Type B pancreatic cell (in vitro differentiated cells): ENCODE data around the gene MYBPC3. TPM values are rescaled to one million over a fixed set of nuclear protein-coding genes. Genes with fewer than 3 reads are reported as not detected.

Experiments used
- DNase-seq: peaks from one replicate; pipeline ENCODE4 v3.0.0; 2021; ENCODE audit warnings: mixed read lengths; ENCODE audit not compliant: unreplicated experiment; ENCODE audit errors: extremely low spot score
- H3K27ac Mint-ChIP-seq: 2 replicates; pipeline ENCODE4 v1.8.0; 2021; ENCODE audit warnings: mild to moderate bottlenecking, mixed read lengths
- H3K27me3 Mint-ChIP-seq: 2 replicates; pipeline ENCODE4 v1.8.0; 2021; ENCODE audit warnings: mixed read lengths
- H3K36me3 Mint-ChIP-seq: 2 replicates; pipeline ENCODE4 v1.8.0; 2021; ENCODE audit warnings: mixed read lengths
- H3K4me1 Mint-ChIP-seq: one replicate; pipeline ENCODE4 v1.8.0; 2021; ENCODE audit warnings: mixed read lengths; ENCODE audit not compliant: unreplicated experiment
- H3K4me3 Mint-ChIP-seq: 2 replicates; pipeline ENCODE4 v1.8.0; 2021; ENCODE audit warnings: mild to moderate bottlenecking, mixed read lengths
- H3K9me3 Mint-ChIP-seq: 2 replicates; pipeline ENCODE4 v1.8.0; 2021; ENCODE audit warnings: mixed read lengths
- CTCF ChIP-seq: fragments of 200-600 bp; sonication (generic); conservative IDR thresholded peaks from 2 replicates; pipeline ENCODE4 v1.5.0; 2021; ENCODE audit warnings: antibody characterized with exemption, mild to moderate bottlenecking
- total RNA-seq: library from RNA; stranded (reverse); gene quantifications from 2 replicates; pipeline ENCODE4 v1.2.1, GENCODE V29; 2021; ENCODE audit warnings: low replicate concordance

The MYBPC3 gene
- total RNA-seq, 1 donor from 2014 or later, result 1.8 TPM

DNA sequence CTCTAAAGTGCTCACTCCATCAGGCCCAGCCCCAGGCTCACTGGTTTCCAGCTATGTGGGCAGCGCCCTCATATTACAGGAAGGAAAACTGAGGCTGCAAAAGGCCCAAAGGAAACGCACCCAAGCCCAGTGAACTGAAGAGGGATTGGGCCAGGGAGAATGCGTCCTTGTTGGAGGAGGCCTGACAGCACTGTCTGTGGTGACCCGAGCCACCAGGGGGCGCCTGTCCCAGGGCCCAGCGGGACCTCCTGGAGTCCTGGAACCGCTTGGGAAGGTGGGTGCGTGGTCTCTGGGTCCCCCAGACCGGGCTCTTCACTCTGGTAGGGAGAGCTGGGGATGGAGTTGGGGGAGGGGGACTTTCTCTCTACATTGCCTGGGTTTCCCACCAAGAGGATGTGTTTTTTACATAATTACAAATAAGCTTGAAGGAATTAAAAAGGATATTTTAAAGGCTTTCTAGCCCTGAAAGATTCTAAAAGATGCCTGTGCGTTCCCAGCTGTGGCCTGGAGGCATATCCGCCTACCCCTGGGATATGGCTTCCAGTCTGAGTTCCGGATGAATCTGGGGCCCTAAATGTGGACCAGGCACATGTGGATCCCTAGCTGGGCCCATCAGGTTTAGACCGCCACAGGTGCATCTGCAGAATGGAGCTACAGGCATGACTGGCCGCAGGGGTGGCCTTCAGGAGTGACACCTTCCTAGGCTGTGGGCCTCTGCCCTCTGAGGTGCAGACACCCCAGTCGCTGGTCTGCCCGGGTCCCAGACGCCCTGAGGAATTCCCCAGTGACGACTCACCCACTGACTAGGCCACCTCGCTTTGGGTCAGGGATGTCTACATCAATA, 21.6 kb upstream of the MYBPC3 start:
- H3K9me3 Mint-ChIP-seq, result no peaks in the 10 kb centered on the region
- no peak overlapping the region for H3K27ac Mint-ChIP-seq
- H3K4me1 Mint-ChIP-seq, result no peaks in the 10 kb centered on the region
- no peaks in the 10 kb centered on the region for H3K36me3 Mint-ChIP-seq
- no peak overlapping the region for H3K4me3 Mint-ChIP-seq
- no peaks in the 10 kb centered on the region for H3K27me3 Mint-ChIP-seq
- DNase-seq, result peak; percentile 83
- TF ChIP-seq CTCF, result peak; percentile 96

DNA sequence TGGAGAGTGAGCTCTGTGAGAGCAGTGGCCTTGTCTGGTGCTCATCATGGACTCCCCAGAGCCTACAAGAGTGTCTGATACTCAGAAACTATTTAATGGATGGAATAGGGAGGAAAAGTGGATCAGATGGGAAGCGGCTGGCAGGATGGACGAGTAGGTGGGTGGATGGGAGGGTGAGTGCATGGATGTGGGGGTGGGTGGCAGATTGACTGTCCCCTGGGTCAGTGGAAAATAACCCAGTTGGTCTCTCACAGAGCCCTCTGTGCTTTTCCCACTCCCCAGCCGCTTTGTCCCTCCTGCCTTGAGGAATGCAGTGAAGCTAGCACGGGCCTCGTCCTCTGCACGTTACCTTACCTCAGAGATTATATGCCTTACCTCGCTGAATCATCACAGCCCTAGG, 19.9 kb upstream of the MYBPC3 start:
- Mint-ChIP-seq H3K4me3 (no peak overlapping the region), H3K27ac (peak overlapping the region; percentile 75), H3K4me1 (no peaks in the 10 kb centered on the region), H3K36me3 (no peaks in the 10 kb centered on the region), H3K9me3 (no peaks in the 10 kb centered on the region), H3K27me3 (peaks cover 3% of the 10 kb centered on the region)
- no peak for TF ChIP-seq CTCF
- no peak for DNase-seq

DNA sequence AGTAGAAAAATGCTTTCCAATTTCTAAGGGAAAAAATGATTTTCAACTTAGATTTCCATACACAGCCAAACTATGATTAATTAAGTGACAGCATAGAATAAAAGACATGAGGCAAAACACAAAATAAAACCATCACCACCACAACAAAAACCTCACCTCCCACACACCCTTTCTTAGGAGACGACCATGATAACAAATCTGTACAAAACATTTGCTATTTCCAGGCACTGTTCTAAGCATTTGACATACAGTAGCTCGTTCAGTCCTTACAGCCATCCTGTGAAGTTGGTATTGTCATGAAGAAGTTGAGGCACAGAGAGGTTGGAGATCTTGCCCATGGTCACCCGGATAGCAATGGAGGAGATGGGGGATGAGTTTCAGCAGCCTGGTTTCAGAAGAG, 17.2 kb upstream of the MYBPC3 start:
- Mint-ChIP-seq H3K27me3 (peaks cover 3% of the 10 kb centered on the region), H3K4me3 (no peak overlapping the region), H3K27ac (no peak overlapping the region), H3K9me3 (no peaks in the 10 kb centered on the region), H3K4me1 (no peaks in the 10 kb centered on the region), H3K36me3 (no peaks in the 10 kb centered on the region)
- no peak for TF ChIP-seq CTCF
- DNase-seq, result no peak

DNA sequence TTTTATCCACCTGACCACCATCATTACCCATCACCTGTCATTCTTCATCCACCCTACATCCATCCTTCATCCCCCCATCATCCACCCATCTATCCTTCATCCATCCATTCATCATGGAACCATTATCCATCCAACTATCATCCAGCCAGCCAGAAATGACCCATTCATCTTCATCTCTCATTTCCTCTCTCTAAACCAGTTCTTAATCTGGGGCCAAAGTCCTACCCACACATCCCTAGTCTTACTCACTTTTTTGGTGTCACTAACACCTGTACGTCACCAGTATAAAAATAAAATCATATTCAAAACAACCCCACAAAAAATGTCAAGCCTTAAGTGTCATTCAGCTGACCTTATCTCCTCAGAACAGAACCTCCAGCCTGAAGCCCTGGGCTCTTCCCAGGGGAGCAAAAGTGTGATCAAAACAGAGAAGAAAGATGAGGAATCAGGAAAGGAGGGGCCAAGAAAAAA, 13.6 kb upstream of the MYBPC3 start:
- no peaks in the 10 kb centered on the region for H3K36me3 Mint-ChIP-seq
- H3K4me1 Mint-ChIP-seq, result no peaks in the 10 kb centered on the region
- no peaks in the 10 kb centered on the region for H3K9me3 Mint-ChIP-seq
- no peak overlapping the region for H3K27ac Mint-ChIP-seq
- no peak for TF ChIP-seq CTCF
- no peak overlapping the region for H3K4me3 Mint-ChIP-seq
- DNase-seq, result no peak
- H3K27me3 Mint-ChIP-seq, result peaks cover 3% of the 10 kb centered on the region

DNA sequence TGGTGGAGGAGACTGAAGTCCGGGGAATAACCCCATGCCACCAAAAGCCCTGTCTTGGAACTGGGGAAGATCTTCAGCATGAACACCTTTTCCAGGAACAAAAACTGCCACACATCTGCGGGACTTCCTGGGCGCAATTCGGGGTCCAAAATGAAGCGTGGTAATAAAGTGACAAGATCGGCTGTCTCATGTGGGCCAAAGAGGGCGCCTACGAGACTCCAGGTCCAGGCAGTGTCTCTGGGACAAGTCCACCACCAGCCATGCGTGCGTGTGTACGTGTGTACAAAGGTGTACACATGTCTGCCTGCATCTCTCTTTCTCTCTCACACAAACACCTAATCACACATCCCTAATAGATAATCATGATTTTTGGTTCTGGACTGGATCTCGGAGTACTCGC, 8.9 kb upstream of the MYBPC3 start:
- TF ChIP-seq CTCF, result no peak
- no peak for DNase-seq
- Mint-ChIP-seq H3K27me3 (no peaks in the 10 kb centered on the region), H3K4me1 (no peaks in the 10 kb centered on the region), H3K27ac (no peak overlapping the region), H3K9me3 (no peaks in the 10 kb centered on the region), H3K4me3 (no peak overlapping the region), H3K36me3 (no peaks in the 10 kb centered on the region)
